ENCODE results near the gene COLEC12.

The COLEC12 gene

DNA sequence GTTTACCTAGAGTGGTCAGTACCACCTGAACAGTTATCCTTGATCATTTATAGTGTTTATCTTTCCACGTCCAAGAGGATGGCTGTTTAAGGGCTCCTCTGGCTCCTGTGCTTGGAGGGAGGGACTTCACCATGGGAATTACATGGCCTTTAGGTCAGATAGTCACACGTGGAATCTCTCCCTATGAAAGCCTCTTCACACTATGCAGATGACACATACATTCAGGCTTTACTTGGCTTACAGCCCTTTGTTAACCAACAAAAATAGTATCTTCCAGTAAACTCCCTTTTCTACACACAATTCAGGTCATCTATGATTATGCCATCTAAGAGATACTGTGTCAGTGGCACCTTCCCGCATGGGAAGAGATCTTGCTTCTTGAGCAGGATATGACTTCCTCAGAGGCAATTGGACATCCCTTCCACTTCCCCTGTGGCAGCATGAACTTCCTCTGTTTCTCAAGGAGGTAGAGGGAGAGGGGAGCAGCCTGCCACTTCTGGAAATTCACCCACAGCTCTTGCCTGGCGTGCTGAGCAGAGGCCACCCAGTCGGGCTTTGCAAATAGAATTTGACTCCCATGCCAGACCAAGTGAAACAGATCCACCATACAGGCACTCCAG lies 53.5 kb downstream of the COLEC12 start:
- no peak for DNase-seq (ENCODE audit: low read depth in 2 of 2)

GRCh38 chr18:445055-445454 lies 55.4 kb downstream of the COLEC12 start:
- no peak for DNase-seq (ENCODE audit: low read depth in 2 of 2)

DNA sequence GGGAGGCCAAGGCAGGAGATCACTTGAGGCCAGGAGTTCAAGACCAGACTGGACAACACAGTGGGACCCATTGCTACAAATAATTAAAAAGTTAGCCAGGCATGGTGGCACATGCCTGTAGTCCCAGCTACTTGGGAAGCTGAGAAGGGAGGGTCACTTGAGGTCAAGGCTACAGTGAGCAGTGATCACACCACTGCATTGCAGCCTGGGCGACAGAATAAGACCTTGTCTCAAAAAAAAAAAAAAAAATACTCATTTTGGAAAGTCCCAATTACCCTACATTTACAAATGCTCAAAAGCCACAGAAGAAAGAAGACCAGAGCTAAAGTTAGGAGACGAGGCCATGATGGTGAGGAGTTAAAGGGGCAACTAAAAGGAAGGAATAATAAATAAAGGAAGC lies 61.9 kb downstream of the COLEC12 start:
- DNase-seq (ENCODE audit: low read depth in 2 of 2) = no peak

GRCh38 chr18:435940-436339 lies 64.6 kb downstream of the COLEC12 start:
- no peak for DNase-seq (ENCODE audit: low read depth in 2 of 2)

GRCh38 chr18:434410-434809 lies 66.1 kb downstream of the COLEC12 start:
- no peak for DNase-seq (ENCODE audit: low read depth in 2 of 2)

DNA sequence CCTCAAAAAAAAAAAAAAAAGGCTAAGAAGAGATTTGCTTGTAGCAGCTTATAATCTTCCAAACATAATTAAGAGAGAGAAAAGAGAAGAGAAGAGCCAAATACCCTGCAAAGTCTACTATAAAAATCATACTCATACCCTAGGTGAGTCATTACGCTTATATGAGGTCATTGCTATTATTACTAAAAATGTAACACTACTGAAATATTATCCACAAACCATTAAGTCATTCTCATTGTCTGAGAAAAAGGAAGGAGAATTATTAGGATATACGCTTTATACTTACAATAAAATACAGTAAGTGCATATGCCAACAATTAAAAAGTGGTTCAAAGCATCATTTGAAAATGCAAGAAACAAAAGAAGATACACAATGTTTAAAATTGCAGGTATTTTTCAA lies 66.5 kb downstream of the COLEC12 start:
- DNase-seq (ENCODE audit: low read depth in 2 of 2) = no peak

GRCh38 chr18:433298-433697 lies 67.2 kb downstream of the COLEC12 start:
- no peak for DNase-seq (ENCODE audit: low read depth in 2 of 2)

DNA sequence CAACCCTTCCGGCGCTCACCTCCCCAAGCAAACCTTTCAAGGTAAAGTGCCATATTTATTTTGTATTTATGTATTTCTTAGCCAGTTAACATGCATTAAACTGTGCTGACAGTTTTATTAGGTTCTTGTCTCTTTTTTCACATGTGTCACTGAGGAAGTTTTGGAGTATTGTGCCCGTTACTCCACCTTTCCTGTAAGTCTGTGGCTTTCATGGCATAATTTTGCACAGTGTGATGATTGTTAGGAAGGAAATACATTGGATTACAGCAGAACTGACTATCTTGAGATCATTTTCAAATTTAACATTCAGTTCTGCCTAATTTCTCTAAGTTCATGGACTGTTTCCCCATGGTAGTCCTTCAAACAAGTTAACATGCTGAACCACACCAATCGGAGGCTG lies 67.7 kb downstream of the COLEC12 start:
- no peak for DNase-seq (ENCODE audit: low read depth in 2 of 2)

GRCh38 chr18:429030-429429 lies 71.5 kb downstream of the COLEC12 start:
- no peak for DNase-seq (ENCODE audit: low read depth in 2 of 2)

DNA sequence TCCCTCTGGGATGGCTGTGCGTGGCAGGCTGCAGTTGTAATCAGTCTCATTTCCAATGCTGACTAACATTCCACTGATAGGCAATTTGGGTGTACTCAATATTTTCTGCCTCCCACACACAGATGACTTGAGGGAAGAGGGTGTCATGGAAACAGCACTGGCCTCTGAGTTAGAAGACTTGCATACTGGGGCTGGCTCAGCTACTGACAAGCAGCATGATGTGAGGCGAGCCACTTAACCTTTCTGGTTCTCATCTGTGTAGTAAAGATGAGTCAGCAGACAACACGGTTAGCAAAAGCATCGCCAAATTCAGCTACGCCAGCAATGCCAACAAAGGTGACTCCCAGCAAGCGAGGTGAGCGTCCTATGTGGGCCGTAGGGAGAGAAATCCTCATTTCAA lies 73.5 kb downstream of the COLEC12 start:
- DNase-seq (ENCODE audit: low read depth in 2 of 2) = no peak

- DNase-seq (ENCODE audit: low read depth in 2 of 2) = no peak
Observed at GRCh38 chr18:425106-425745, 75.3 kb downstream of the COLEC12 start.

GRCh38 chr18:424668-425067 lies 75.8 kb downstream of the COLEC12 start:
- DNase-seq (ENCODE audit: low read depth in 2 of 2) = no peak

DNA sequence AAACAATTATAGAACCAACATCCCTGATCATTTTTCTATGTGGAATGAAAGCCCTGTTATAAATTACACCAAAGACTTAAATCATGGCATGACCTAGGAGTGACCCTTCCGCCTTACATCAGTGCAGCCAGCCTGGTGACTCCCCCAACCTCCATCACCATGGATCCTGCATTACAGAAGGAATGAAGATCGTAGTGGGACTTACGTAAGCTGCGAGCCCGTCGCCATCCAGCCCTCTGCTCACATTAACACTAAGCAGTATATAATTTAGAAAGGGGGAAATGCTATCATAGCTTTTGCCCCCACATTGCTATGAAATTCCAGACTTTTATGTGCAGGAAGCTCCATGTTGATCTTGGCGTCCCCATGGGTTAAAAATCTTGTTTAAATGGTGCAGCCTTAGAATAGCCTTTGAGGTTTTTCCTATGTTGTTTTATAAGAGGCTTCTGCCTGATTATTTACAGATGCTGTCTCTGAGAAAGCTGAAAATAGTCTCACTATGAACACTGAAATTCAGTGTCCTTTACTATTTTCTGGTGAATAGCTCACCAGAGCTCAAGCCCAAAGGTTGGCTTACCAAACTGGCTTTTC lies 76.3 kb downstream of the COLEC12 start:
- DNase-seq (ENCODE audit: low read depth in 2 of 2) = no peak

DNA sequence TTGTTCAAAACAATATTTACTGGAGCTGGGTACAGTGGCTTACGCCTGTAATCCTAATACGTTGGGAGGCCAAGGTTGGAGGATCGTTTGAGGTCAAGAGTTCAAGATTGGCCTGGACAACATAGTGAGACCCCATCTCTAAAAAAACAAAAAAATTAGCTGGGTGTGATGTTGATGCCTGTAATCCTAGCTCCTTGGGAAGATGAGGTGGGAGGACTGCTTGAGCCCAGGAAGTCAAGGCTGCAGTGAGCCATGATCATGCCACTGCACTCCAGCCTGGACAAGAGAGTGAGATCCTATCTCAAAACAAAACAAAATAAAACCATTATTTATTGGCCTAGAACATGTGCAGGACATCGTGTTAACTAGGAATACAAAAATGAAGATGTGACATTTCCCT lies 77.5 kb downstream of the COLEC12 start:
- DNase-seq (ENCODE audit: low read depth in 2 of 2) = no peak

GRCh38 chr18:421247-422155 lies 79.0 kb downstream of the COLEC12 start:
- DNase-seq (ENCODE audit: low read depth in 2 of 2) = no peak

DNA sequence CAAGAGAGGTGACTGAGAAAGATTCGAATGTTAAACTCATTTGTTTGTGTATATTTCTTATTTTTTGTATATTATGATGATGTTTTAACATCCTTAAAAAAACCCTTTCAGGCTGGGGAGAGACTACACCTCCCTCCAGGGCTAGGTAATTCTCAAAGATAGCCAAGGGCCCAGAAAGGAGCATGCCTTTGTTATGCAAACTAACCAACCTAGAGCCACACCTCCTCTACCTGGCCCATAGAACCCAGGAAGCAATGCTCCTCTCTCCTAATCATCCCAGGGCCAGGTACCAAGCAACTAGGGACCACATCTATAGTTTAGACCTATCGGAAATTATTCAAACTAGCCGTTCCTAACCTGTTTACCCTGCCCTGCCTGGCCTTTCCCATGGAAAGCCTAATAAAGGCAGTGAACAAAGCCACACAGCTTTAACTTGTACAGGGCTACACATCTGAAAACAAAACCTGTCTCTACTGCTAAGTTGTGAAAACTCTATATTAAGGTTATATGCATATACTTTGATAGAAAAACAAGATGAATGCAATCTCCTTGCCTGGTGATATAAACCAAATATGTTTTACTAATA lies 79.7 kb downstream of the COLEC12 start:
- no peak for DNase-seq (ENCODE audit: low read depth in 2 of 2)

- DNase-seq (ENCODE audit: low read depth in 2 of 2) = no peak
Observed at GRCh38 chr18:419541-420175, 80.8 kb downstream of the COLEC12 start.

DNA sequence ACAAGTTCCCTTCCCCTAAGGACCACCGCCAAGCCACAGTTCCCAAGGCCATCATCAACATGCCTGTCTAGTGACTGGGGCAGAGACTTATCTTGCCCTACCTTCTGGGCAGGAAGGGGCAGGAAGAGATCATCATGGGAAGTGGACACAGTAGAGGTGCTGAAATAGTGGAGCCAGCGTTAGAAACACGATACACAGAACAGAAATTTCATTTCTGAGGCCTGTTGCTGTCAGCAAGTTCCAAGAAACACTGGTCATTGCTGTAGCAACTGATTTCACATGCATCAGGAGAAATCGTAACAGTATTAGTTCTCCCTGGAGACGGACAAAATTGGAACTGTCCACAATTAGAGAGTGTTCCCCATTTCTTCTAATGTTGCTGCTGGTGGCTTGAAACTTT lies 83.0 kb downstream of the COLEC12 start:
- DNase-seq (ENCODE audit: low read depth in 2 of 2) = no peak

DNA sequence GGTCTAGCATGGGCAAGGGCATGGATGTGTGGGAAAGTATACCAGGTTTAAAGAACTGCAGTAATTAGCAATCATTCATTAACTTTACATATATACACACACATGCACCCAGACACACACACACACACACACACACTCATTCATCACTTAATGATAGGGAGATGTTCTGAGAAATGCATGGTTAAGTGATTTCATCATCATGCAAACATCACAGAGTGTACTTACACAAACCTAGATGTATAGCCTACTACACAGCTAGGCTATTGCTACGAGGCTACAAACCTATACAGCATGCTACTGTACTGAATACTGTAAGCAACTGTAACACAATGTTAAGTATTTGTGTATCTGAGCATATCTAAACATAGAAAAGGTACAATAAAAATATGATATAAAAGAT lies 83.6 kb downstream of the COLEC12 start:
- no peak for DNase-seq (ENCODE audit: low read depth in 2 of 2)

DNA sequence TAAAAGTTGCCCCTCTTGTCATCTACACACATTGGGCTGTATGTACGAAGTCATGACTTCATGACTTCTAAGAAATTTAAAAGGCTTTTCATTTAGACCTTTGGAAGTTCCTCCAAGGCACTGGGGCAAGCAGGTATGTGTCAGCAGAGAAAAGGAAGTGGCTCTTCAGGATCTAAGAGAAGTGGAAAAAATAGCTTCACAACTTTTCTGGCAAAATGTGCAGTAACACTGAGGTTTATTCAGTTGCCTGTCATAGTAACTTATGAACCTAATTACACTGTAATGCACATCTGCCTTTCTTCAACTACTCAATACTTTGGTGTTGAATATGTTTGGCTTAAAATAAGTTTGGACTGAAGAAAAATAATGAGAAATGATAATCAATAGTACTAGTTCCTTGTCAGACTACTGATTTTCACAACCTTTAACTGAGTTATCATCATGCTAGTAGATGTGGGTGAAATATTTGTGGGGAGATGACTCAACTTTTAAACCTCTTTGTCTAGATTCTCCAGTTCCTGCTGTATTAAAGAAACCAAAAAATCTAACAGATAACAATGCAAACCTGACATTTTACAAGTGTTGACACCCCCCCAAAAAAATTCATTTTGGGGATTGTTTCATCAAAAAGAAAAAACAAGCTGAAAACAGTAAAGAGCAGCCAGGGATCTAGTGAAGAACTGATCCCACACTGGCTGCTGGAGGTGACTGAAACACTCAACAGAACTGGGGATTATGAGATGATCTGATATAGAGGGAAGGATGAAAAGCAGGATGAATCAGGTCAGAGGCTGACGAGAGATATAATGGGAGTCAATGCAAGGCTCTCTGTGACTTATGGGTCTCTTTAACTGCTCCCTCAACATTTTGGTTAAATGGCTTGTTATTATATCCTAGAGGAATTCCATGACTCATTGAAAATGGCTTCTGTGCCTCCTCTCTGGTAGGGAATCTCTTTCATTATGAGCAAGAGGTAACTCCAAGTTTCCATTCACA lies 84.6 kb downstream of the COLEC12 start:
- no peak for DNase-seq (ENCODE audit: low read depth in 2 of 2)
